Neuronal stem cell (in vitro differentiated cells): ENCODE results near the gene LDHD.
A peak's percentile ranks its signal among the peaks of the same experiment; 100 is the strongest.

Source experiments
- DNase-seq: peaks from one replicate; pipeline ENCODE4 v3.0.0-alpha.2; 2013; ENCODE audit warnings: low spot score
- H2AFZ ChIP-seq: one replicate; pipeline ENCODE4 v1.6.1; 2013; ENCODE audit warnings: mild to moderate bottlenecking, low read length, inconsistent platforms
- H2AK5ac ChIP-seq: 2 replicates; pipeline ENCODE4 v1.6.1; 2013; ENCODE audit warnings: low read depth, mild to moderate bottlenecking, inconsistent platforms, low read length, moderate library complexity, mixed read lengths
- H2BK120ac ChIP-seq: 2 replicates; pipeline ENCODE4 v1.6.1; 2013; ENCODE audit warnings: low read depth, mild to moderate bottlenecking, inconsistent platforms, low read length, moderate library complexity, mixed read lengths
- H2BK12ac ChIP-seq: one replicate; pipeline ENCODE4 v1.6.1; 2013; ENCODE audit warnings: low read length, inconsistent platforms
- H2BK15ac ChIP-seq: 2 replicates; pipeline ENCODE4 v1.6.1; 2013; ENCODE audit warnings: mild to moderate bottlenecking, low read length, inconsistent platforms, mixed read lengths
- H2BK5ac ChIP-seq: one replicate; pipeline ENCODE4 v1.6.1; 2013; ENCODE audit warnings: inconsistent platforms, mild to moderate bottlenecking, low read length, moderate library complexity
- H3K14ac ChIP-seq: one replicate; pipeline ENCODE4 v1.6.1; 2013; ENCODE audit warnings: low read length, inconsistent platforms
- H3K18ac ChIP-seq: 2 replicates; pipeline ENCODE4 v1.6.1; 2013; ENCODE audit warnings: low read length, inconsistent platforms
- H3K23ac ChIP-seq: 2 replicates; pipeline ENCODE4 v1.6.1; 2013; ENCODE audit warnings: low read depth, mild to moderate bottlenecking, mixed read lengths, low read length, inconsistent platforms; ENCODE audit not compliant: poor library complexity
- H3K27ac ChIP-seq: replicated peaks from 3 replicates; pipeline ENCODE4 v1.5.1; 2013; ENCODE audit warnings: low read length, inconsistent platforms
- H3K27me3 ChIP-seq, 3 experiments: 2 replicates each; pipeline ENCODE4 v1.6.1; 2013; ENCODE audit warnings: low read length in 3 of 3, mild to moderate bottlenecking in 2 of 3, inconsistent platforms in 1 of 3, low read depth in 1 of 3, mixed read lengths in 1 of 3, moderate library complexity in 1 of 3; ENCODE audit not compliant: control insufficient read depth in 3 of 3, insufficient read depth in 3 of 3
- H3K36me3 ChIP-seq, 2 donors: replicated peaks in 1 of 2; 2 replicates each; pipeline ENCODE4 v1.6.1; 2013; ENCODE audit warnings: low read length in 2 of 2; ENCODE audit not compliant: control insufficient read depth in 2 of 2, insufficient read depth in 2 of 2
- H3K4ac ChIP-seq: 2 replicates; pipeline ENCODE4 v1.6.1; 2013; ENCODE audit warnings: inconsistent platforms, mild to moderate bottlenecking, low read length, moderate library complexity
- H3K4me1 ChIP-seq, 2 donors: 1 replicate in 1 of 2; 2 replicates in 1 of 2; pipeline ENCODE4 v1.6.1; 2013; ENCODE audit warnings: low read length in 2 of 2, low read depth in 1 of 2; ENCODE audit not compliant: control insufficient read depth in 2 of 2, insufficient read depth in 1 of 2
- H3K4me2 ChIP-seq: one replicate; pipeline ENCODE4 v1.6.1; 2013; ENCODE audit warnings: mild to moderate bottlenecking, low read length, inconsistent platforms; ENCODE audit not compliant: insufficient read depth, poor library complexity, severe bottlenecking
- H3K4me3 ChIP-seq, 2 donors: 2 replicates each; pipeline ENCODE4 v1.5.1; 2013; ENCODE audit warnings: low read length in 2 of 2, mild to moderate bottlenecking in 2 of 2, inconsistent platforms in 1 of 2, moderate library complexity in 1 of 2
- H3K79me1 ChIP-seq: one replicate; pipeline ENCODE4 v1.6.1; 2013; ENCODE audit warnings: low read depth, mild to moderate bottlenecking, inconsistent platforms, low read length, moderate library complexity
- H3K9ac ChIP-seq: one replicate; pipeline ENCODE4 v1.6.1; 2013; ENCODE audit warnings: mild to moderate bottlenecking, low read depth, low read length, inconsistent platforms; ENCODE audit not compliant: poor library complexity
- H3K9me3 ChIP-seq, 2 donors: replicated peaks in 1 of 2; 2 replicates each; pipeline versions ENCODE3 to v1.6.1; 2013; ENCODE audit warnings: low read length in 2 of 2, mild to moderate bottlenecking in 2 of 2, inconsistent platforms in 1 of 2, low read depth in 1 of 2, mixed read lengths in 1 of 2, moderate library complexity in 1 of 2; ENCODE audit not compliant: control insufficient read depth in 2 of 2, insufficient read depth in 1 of 2
- H4K8ac ChIP-seq: one replicate; pipeline ENCODE4 v1.6.1; 2013; ENCODE audit warnings: low read depth, mild to moderate bottlenecking, inconsistent platforms, low read length, moderate library complexity
- H4K91ac ChIP-seq: one replicate; pipeline ENCODE4 v1.6.1; 2013; ENCODE audit warnings: low read length, low read depth, mild to moderate bottlenecking, inconsistent platforms; ENCODE audit not compliant: poor library complexity
- WGBS, 2 donors: extraction: QIAGEN DNeasy Blood & Tissue Kit; methylation state at CpG; one replicate each; pipeline ENCODE4 v1.1.7; 2013; ENCODE audit warnings: missing lambda C conversion rate in 2 of 2, mixed read lengths in 1 of 2; ENCODE audit not compliant: insufficient read length in 2 of 2, insufficient replicate concordance in 1 of 2; ENCODE audit errors: extremely low coverage in 2 of 2; 5-methylcytosine and 5-hydroxymethylcytosine counted together

The LDHD gene

DNA sequence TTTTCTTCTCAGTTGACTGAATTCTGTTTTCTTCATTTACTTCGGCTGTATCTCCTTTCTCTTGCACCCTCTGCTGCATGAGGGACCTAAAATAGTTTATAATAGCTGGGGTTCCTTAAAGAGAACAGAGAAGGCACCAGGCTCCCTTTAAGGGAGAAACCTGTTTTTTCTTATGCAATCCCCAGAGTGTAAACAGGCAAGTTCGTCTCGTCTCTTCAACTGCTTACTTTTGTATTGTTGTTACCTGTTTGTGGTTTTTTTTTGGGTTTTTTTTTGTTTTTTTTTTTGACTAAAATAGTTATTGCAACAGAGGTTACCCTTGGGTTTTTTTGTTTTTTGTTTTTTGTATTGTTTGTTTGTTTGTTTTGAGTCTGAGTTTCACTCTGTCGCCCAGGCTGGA, 3.7 kb upstream of the LDHD start:
- no peak overlapping the region for H2AFZ ChIP-seq
- no peak overlapping the region for H3K4me3 ChIP-seq
- H3K4me1 ChIP-seq: no peaks in the 10 kb centered on the region
- H3K27me3 ChIP-seq: no peaks in the 10 kb centered on the region
- no peak overlapping the region for H2BK5ac ChIP-seq
- no peaks in the 10 kb centered on the region for H3K36me3 ChIP-seq
- H3K9me3 ChIP-seq: peaks cover 5 to 8% of the 10 kb centered on the region in 2 donors
- H3K79me1 ChIP-seq: no peaks in the 10 kb centered on the region
- H3K27ac ChIP-seq: no peak overlapping the region
- WGBS, 2 donors: no CpG with 5 or more reads among the region's 4 CpGs
- H3K14ac ChIP-seq: no peak overlapping the region
- no peak overlapping the region for H3K4me2 ChIP-seq
- no peak overlapping the region for H4K8ac ChIP-seq
- H2BK12ac ChIP-seq: no peak overlapping the region
- H2AK5ac ChIP-seq: no peak overlapping the region
- no peak overlapping the region for H3K4ac ChIP-seq
- no peak overlapping the region for H3K18ac ChIP-seq
- no peak overlapping the region for H4K91ac ChIP-seq
- DNase-seq: no peak
- no peak overlapping the region for H3K23ac ChIP-seq
- no peak overlapping the region for H2BK15ac ChIP-seq
- no peak overlapping the region for H3K9ac ChIP-seq
- no peak overlapping the region for H2BK120ac ChIP-seq

DNA sequence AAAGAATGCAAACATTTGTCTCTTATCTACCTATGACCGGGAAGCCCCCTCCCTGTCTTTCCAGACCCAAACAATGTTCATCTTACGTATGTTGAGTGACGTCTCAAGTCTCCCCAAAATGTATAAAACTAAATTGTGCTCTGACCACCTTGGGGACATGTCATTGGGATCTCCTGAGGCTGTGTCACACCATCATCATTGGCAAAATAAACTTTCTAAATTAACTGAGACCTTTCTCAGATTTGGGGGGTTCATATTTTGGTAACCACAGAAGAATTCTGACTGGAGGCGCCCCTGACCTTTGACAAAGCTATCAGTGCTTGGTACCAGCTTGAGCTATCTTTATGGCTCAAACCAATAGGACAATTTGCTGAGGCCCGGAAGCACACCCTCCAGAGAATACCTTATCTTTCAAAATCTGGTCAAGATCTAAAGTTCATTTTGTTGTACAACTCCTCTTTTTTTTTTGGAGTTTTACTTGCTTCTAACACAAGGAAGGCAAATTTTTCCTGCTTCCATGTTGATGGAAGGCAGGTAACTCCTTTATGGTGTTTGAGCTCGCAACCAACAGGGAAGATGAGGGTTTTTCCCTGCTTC, 2.5 kb upstream of the LDHD start:
- Histone ChIP-seq H3K4ac (no peak overlapping the region), H3K14ac (no peak overlapping the region), H2AFZ (no peak overlapping the region), H3K79me1 (peaks cover 5% of the 10 kb centered on the region), H4K8ac (no peak overlapping the region), H3K9ac (no peak overlapping the region), H2AK5ac (no peak overlapping the region), H3K18ac (no peak overlapping the region), H2BK120ac (no peak overlapping the region), H3K4me2 (no peak overlapping the region), H2BK5ac (no peak overlapping the region), H4K91ac (no peak overlapping the region), H3K23ac (no peak overlapping the region), H3K9me3 (peaks cover 8% of the 10 kb centered on the region in 2 donors), H3K4me1 (no peaks in the 10 kb centered on the region), H3K27me3 (no peaks in the 10 kb centered on the region), H2BK12ac (no peak overlapping the region), H3K27ac (no peak overlapping the region), H2BK15ac (no peak overlapping the region), H3K36me3 (no peaks in the 10 kb centered on the region), H3K4me3 (no peak overlapping the region)
- no peak for DNase-seq
- no CpG with 5 or more reads among the region's 6 CpGs for WGBS, 2 donors

DNA sequence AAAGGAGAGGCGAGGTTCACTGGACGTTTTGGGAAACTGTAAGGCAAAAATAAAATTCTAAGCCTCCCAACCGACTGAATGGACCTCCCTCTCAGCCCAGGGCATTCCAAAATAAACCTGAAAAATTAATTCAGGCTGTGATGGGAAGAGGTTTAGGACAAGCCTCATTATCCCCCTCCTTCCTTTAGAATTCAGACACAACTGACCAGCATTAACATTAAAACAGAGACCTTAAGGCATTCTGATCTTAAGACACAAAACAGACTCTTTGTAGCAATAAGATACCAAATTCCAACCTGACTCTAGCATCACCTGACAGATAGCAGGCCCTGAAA, 298 bp upstream of the LDHD start:
- no peak overlapping the region for H3K4me3 ChIP-seq
- H2AK5ac ChIP-seq: no peak overlapping the region
- H3K4me2 ChIP-seq: no peak overlapping the region
- no peak overlapping the region for H3K4ac ChIP-seq
- no peak overlapping the region for H4K91ac ChIP-seq
- H3K14ac ChIP-seq: no peak overlapping the region
- no peak overlapping the region for H2BK12ac ChIP-seq
- H2BK120ac ChIP-seq: no peak overlapping the region
- H3K4me1 ChIP-seq: peaks cover 0 to 2% of the 10 kb centered on the region in 2 donors
- WGBS, 2 donors: no CpG with 5 or more reads among the region's 3 CpGs
- peak overlapping the region; percentile 54 for H2AFZ ChIP-seq
- H4K8ac ChIP-seq: no peak overlapping the region
- H3K79me1 ChIP-seq: peaks cover 5% of the 10 kb centered on the region
- H3K27ac ChIP-seq: no peak overlapping the region
- H3K36me3 ChIP-seq: no peaks in the 10 kb centered on the region
- no peaks in the 10 kb centered on the region for H3K27me3 ChIP-seq
- no peak overlapping the region for H2BK5ac ChIP-seq
- no peak overlapping the region for H3K9ac ChIP-seq
- no peak overlapping the region for H2BK15ac ChIP-seq
- peaks cover 4 to 5% of the 10 kb centered on the region in 2 donors for H3K9me3 ChIP-seq
- DNase-seq: no peak
- no peak overlapping the region for H3K23ac ChIP-seq
- no peak overlapping the region for H3K18ac ChIP-seq

DNA sequence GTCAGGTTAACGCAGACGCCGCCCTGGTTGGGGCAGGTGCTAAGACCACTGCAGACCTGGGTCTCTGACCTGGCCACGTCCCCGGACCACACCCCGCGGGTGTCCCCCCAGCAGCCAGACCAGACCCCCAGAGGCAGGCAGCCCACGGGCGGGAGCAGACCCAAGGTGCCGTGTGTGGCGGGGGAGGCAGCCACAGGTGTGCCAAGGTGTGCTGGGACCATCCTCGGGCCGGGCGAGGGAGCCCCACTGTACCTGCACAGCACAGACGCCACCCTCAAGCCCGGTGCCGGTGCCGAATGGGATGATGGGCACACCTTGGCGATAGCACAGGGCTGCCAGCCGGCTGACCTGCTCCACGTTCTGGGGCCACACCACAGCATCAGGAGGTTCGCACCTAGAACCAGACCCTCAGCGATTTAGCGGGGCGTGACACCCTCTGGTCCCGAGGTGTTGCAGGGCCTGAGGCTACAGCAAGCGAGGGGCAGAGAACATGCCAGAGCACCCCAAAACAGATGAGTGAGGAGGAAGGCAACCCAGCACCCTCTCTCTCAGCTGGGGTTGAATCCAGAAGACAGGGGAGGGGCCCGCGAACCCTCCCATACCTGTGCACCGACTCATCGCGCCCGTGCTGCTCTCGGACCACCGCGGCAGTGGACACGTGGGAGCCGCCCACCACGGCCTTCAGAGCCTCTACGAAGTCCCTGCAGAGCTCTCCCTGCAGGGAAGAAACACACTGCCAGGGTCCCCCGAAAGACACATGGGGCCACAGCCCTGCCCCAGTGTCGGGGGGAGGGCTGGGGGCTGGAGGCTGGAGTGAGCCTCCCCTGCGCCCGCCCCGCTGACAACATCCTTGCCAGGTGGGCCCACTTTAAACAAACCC, 1.4 kb downstream of the LDHD start:
- peak overlapping the region; percentile 37 for H3K4ac ChIP-seq
- no peak overlapping the region for H2AFZ ChIP-seq
- H3K9ac ChIP-seq: no peak overlapping the region
- no peak overlapping the region for H3K27ac ChIP-seq
- no peak overlapping the region for H2BK5ac ChIP-seq
- H3K14ac ChIP-seq: peak overlapping the region; percentile 89
- H3K9me3 ChIP-seq: peaks cover 0 to 5% of the 10 kb centered on the region in 2 donors
- peak overlapping the region; percentile 81 for H2BK120ac ChIP-seq
- peaks cover 8 to 9% of the 10 kb centered on the region in 2 donors for H3K4me1 ChIP-seq
- peak overlapping the region; percentile 92 for H3K23ac ChIP-seq
- peak overlapping the region; percentile 91 for H2AK5ac ChIP-seq
- no peak overlapping the region for H4K91ac ChIP-seq
- H2BK15ac ChIP-seq: peak overlapping the region; percentile 55
- peak overlapping the region; percentile 57 for H4K8ac ChIP-seq
- H2BK12ac ChIP-seq: no peak overlapping the region
- WGBS, 2 donors: no CpG with 5 or more reads among the region's 45 CpGs
- H3K36me3 ChIP-seq: no peaks in the 10 kb centered on the region
- H3K27me3 ChIP-seq: no peaks in the 10 kb centered on the region
- H3K18ac ChIP-seq: peak overlapping the region; percentile 46
- no peak for DNase-seq
- H3K4me2 ChIP-seq: no peak overlapping the region
- no peak overlapping the region for H3K4me3 ChIP-seq
- H3K79me1 ChIP-seq: peaks cover 8% of the 10 kb centered on the region
